IPS DF 4.7 (cell line): ENCODE results near the gene CTAGE1.

Experiments used
- DNase-seq: peaks from one replicate; pipeline ENCODE4 v3.0.0-alpha.2; 2013; ENCODE audit warnings: low spot score; ENCODE audit errors: extremely low read depth

Gene CTAGE1

GRCh38 chr18:22439447-22439846 lies 21.7 kb upstream of the CTAGE1 start:
- DNase-seq = no peak

- DNase-seq = no peak
Measured at GRCh38 chr18:22436136-22436535, 18.4 kb upstream of the CTAGE1 start.

GRCh38 chr18:22434973-22435608 lies 17.4 kb upstream of the CTAGE1 start:
- DNase-seq = no peak

- DNase-seq = no peak
Measured at GRCh38 chr18:22433956-22434355, 16.2 kb upstream of the CTAGE1 start.

- DNase-seq = no peak
Measured at GRCh38 chr18:22432657-22433137, 15.0 kb upstream of the CTAGE1 start.

GRCh38 chr18:22429564-22429963 lies 11.8 kb upstream of the CTAGE1 start:
- no peak for DNase-seq

GRCh38 chr18:22428672-22429071 lies 11.0 kb upstream of the CTAGE1 start:
- DNase-seq = no peak

GRCh38 chr18:22427822-22428549 lies 10.3 kb upstream of the CTAGE1 start:
- DNase-seq = no peak

- no peak for DNase-seq
Measured at GRCh38 chr18:22424565-22424963, 6.8 kb upstream of the CTAGE1 start.

- DNase-seq = no peak
Measured at GRCh38 chr18:22423878-22424564, 6.3 kb upstream of the CTAGE1 start.

GRCh38 chr18:22422909-22423548 lies 5.3 kb upstream of the CTAGE1 start:
- no peak for DNase-seq

- no peak for DNase-seq
Measured at GRCh38 chr18:22420652-22421051, 2.9 kb upstream of the CTAGE1 start.

- DNase-seq = no peak
Measured at GRCh38 chr18:22412176-22412911, 5.4 kb downstream of the CTAGE1 start.

GRCh38 chr18:22411446-22411845 lies 6.3 kb downstream of the CTAGE1 start:
- no peak for DNase-seq

- DNase-seq = no peak
Measured at GRCh38 chr18:22410126-22410525, 7.6 kb downstream of the CTAGE1 start.

GRCh38 chr18:22409445-22409844 lies 8.3 kb downstream of the CTAGE1 start:
- no peak for DNase-seq

- no peak for DNase-seq
Measured at GRCh38 chr18:22408059-22408458, 9.7 kb downstream of the CTAGE1 start.

GRCh38 chr18:22405142-22405541 lies 12.6 kb downstream of the CTAGE1 start:
- no peak for DNase-seq

GRCh38 chr18:22403950-22404349 lies 13.8 kb downstream of the CTAGE1 start:
- DNase-seq = no peak

GRCh38 chr18:22399949-22400348 lies 17.8 kb downstream of the CTAGE1 start:
- no peak for DNase-seq

- no peak for DNase-seq
Measured at GRCh38 chr18:22398464-22398863, 19.3 kb downstream of the CTAGE1 start.
